NCI-H2171 treated with DMSO at 0.1 percent for 48 hours (cell line): ENCODE measurements around the gene ZSCAN5A.
A peak's percentile ranks its signal among the peaks of the same experiment; 100 is the strongest.
"Not testable (repeated sequence)": the region's sequence is repeated elsewhere in the genome, so short reads cannot be mapped to it uniquely, and the experiment has no call there.

Source experiments
- DNase-seq: peaks from one replicate; lab custom pipeline; 2025; lab: John Stamatoyannopoulos, UW

Gene ZSCAN5A

GRCh38 chr19:56271151-56271550, 43.5 kb downstream of the ZSCAN5A start:
- DNase-seq = no peak

GRCh38 chr19:56270676-56271075, 44.0 kb downstream of the ZSCAN5A start:
- no peak for DNase-seq

GRCh38 chr19:56269348-56269747, 45.3 kb downstream of the ZSCAN5A start:
- DNase-seq = no peak

GRCh38 chr19:56266051-56266450, 48.6 kb downstream of the ZSCAN5A start:
- no peak for DNase-seq

GRCh38 chr19:56263319-56263718, 51.3 kb downstream of the ZSCAN5A start:
- no peak for DNase-seq

- not testable (repeated sequence) for DNase-seq
Observed at GRCh38 chr19:56261932-56262331, 52.7 kb downstream of the ZSCAN5A start.

GRCh38 chr19:56261145-56261544, 53.5 kb downstream of the ZSCAN5A start:
- no peak for DNase-seq

GRCh38 chr19:56258272-56258671, 56.4 kb downstream of the ZSCAN5A start:
- no peak for DNase-seq

- DNase-seq = peak; percentile 76
Observed at GRCh38 chr19:56253737-56254136, 60.9 kb downstream of the ZSCAN5A start.

GRCh38 chr19:56252699-56253422, 61.8 kb downstream of the ZSCAN5A start:
- DNase-seq = peak; percentile 79

GRCh38 chr19:56248736-56249338, 65.8 kb downstream of the ZSCAN5A start:
- not testable (repeated sequence) for DNase-seq

GRCh38 chr19:56245764-56246163, 68.9 kb downstream of the ZSCAN5A start:
- not testable (repeated sequence) for DNase-seq

- no peak for DNase-seq
Observed at GRCh38 chr19:56245121-56245740, 69.4 kb downstream of the ZSCAN5A start.

- DNase-seq = no peak
Observed at GRCh38 chr19:56223481-56223880, 91.2 kb downstream of the ZSCAN5A start.

- DNase-seq = no peak
Observed at GRCh38 chr19:56222901-56223300, 91.7 kb downstream of the ZSCAN5A start.

- no peak for DNase-seq
Observed at GRCh38 chr19:56221851-56222250, 92.8 kb downstream of the ZSCAN5A start.

GRCh38 chr19:56221442-56221841, 93.2 kb downstream of the ZSCAN5A start:
- not testable (repeated sequence) for DNase-seq

- DNase-seq = no peak
Observed at GRCh38 chr19:56218961-56219360, 95.7 kb downstream of the ZSCAN5A start.

- DNase-seq = no peak
Observed at GRCh38 chr19:56217039-56217949, 97.3 kb downstream of the ZSCAN5A start.

GRCh38 chr19:56211718-56212117, 102.9 kb downstream of the ZSCAN5A start:
- DNase-seq = no peak

- DNase-seq = not testable (repeated sequence)
Observed at GRCh38 chr19:56210036-56210435, 104.6 kb downstream of the ZSCAN5A start.

GRCh38 chr19:56209091-56209490, 105.5 kb downstream of the ZSCAN5A start:
- no peak for DNase-seq
